Endothelial cell of umbilical vein (primary cell): Measurements from ENCODE around the gene CACNA2D1. TPM values are rescaled to one million over a fixed set of nuclear protein-coding genes. Genes with fewer than 3 reads are reported as not detected.

ENCODE experiments used
- BruUV-seq: library from RNA; stranded (reverse); fragments of 400-500 nt; replicated peaks from 2 replicates; lab custom pipeline; 2021; lab: Mats Ljungman, UMichigan
- CTCF ChIA-PET: fragments of 300-600, 350-600 bp; sonication (Branson Sonifier 250); formaldehyde crosslinking; loops from one replicate; lab custom pipeline; 2021; ENCODE audit warnings: antibody characterized with exemption, inconsistent platforms; lab: Charles Lee
- POLR2A ChIA-PET: fragments of 300-600, 350-600 bp; sonication (Branson Sonifier 250); formaldehyde crosslinking; loops from one replicate; lab custom pipeline; 2021; ENCODE audit warnings: antibody characterized with exemption, inconsistent platforms; lab: Charles Lee
- DNase-seq: peaks from one replicate; pipeline ENCODE4 v3.0.0-alpha.2; 2011; ENCODE audit warnings: low read depth, low spot score
- FAIRE-seq: peaks from 2 replicates; lab custom pipeline; 2011; peaks lifted over from hg19 to GRCh38; lab: Jason Lieb, UNC
- H2AFZ ChIP-seq: 2 replicates; pipeline ENCODE4 v1.6.0; 2012; ENCODE audit warnings: low read depth, low read length, control low read depth, inconsistent platforms
- H3K27ac ChIP-seq: 2 replicates; pipeline ENCODE4 v1.5.1; 2011; ENCODE audit warnings: low read depth, mild to moderate bottlenecking, control low read depth, low read length, moderate library complexity; ENCODE audit not compliant: insufficient read depth
- H3K27me3 ChIP-seq, 2 experiments: 2 replicates each; pipeline versions ENCODE4 v1.6.0 to v1.6.1; 2011; ENCODE audit warnings: low read length in 2 of 2, mixed read lengths in 1 of 2; ENCODE audit not compliant: control insufficient read depth in 2 of 2, insufficient read depth in 2 of 2
- H3K36me3 ChIP-seq, 2 experiments: 2 replicates in 1 of 2; 3 replicates in 1 of 2; pipeline ENCODE4 v1.5.1; 2011; ENCODE audit warnings: low read length in 2 of 2, mild to moderate bottlenecking in 1 of 2, moderate library complexity in 1 of 2; ENCODE audit not compliant: control insufficient read depth in 2 of 2, insufficient read depth in 2 of 2; ENCODE audit errors: extremely low read depth in 1 of 2
- H3K4me1 ChIP-seq: 3 replicates; pipeline ENCODE4 v1.5.1; 2011; ENCODE audit warnings: mild to moderate bottlenecking, low read length; ENCODE audit not compliant: control insufficient read depth, insufficient read depth; ENCODE audit errors: extremely low read depth
- H3K4me2 ChIP-seq: 2 replicates; pipeline ENCODE4 v1.6.1; 2011; ENCODE audit warnings: low read length, control low read depth, mixed read lengths; ENCODE audit not compliant: insufficient read depth
- H3K4me3 ChIP-seq, 3 experiments: fragments of 200-600 bp in 1 of 3; sonication (generic), shearing (Covaris generic) in 1 of 3; replicated peaks in 1 of 3; 2 replicates each; pipeline ENCODE4 v1.5.1; 2011 to 2016; ENCODE audit warnings: control low read depth in 3 of 3, low read length in 3 of 3, mild to moderate bottlenecking in 2 of 3, inconsistent platforms in 1 of 3, low read depth in 1 of 3, moderate library complexity in 1 of 3; ENCODE audit not compliant: insufficient read depth in 1 of 3
- H3K79me2 ChIP-seq: 2 replicates; pipeline ENCODE4 v1.6.0; 2012; ENCODE audit warnings: low read length, inconsistent platforms; ENCODE audit not compliant: control insufficient read depth, insufficient read depth
- H3K9ac ChIP-seq: replicated peaks from 2 replicates; pipeline ENCODE3; 2011; ENCODE audit warnings: low read length, control low read depth; ENCODE audit not compliant: insufficient read depth; ENCODE audit errors: extremely low read depth
- H3K9me1 ChIP-seq: replicated peaks from 3 replicates; pipeline ENCODE4 v1.6.0; 2011; ENCODE audit warnings: mild to moderate bottlenecking, low read length; ENCODE audit not compliant: control insufficient read depth, insufficient read depth; ENCODE audit errors: extremely low read depth
- H3K9me3 ChIP-seq: replicated peaks from 2 replicates; pipeline ENCODE4 v1.5.1; 2012; ENCODE audit warnings: low read length, inconsistent platforms; ENCODE audit not compliant: control insufficient read depth, insufficient read depth
- H4K20me1 ChIP-seq: replicated peaks from 2 replicates; pipeline ENCODE3; 2011; ENCODE audit warnings: mild to moderate bottlenecking, low read length; ENCODE audit not compliant: control insufficient read depth, insufficient read depth; ENCODE audit errors: extremely low read depth
- CTCF ChIP-seq, 2 donors: IDR thresholded peaks; 1 replicate in 1 of 2; 2 replicates in 1 of 2; pipeline ENCODE4 v1.5.1; 2011; ENCODE audit warnings: low read length in 2 of 2, mild to moderate bottlenecking in 2 of 2, moderate library complexity in 2 of 2, control low read depth in 1 of 2, inconsistent platforms in 1 of 2, low read depth in 1 of 2; ENCODE audit not compliant: insufficient read depth in 1 of 2; ENCODE audit errors: extremely low read depth in 1 of 2
- EZH2 ChIP-seq: IDR thresholded peaks from 2 replicates; pipeline ENCODE4 v1.6.1; 2012; ENCODE audit warnings: borderline replicate concordance, low read depth, mild to moderate bottlenecking, moderate library complexity, low read length, inconsistent platforms; ENCODE audit not compliant: severe bottlenecking
- FOS ChIP-seq: IDR thresholded peaks from 2 replicates; pipeline ENCODE4 v1.6.1; 2011; ENCODE audit warnings: mild to moderate bottlenecking, low read length, moderate library complexity, borderline replicate concordance; ENCODE audit not compliant: insufficient read depth
- GATA2 ChIP-seq: IDR thresholded peaks from 2 replicates; pipeline ENCODE4 v1.7.0; 2011; ENCODE audit warnings: low read depth, mild to moderate bottlenecking, moderate library complexity, mixed read lengths, low read length; ENCODE audit not compliant: insufficient read length, insufficient read depth
- JUN ChIP-seq: IDR thresholded peaks from 2 replicates; pipeline ENCODE4 v1.6.1; 2011; ENCODE audit warnings: borderline replicate concordance, low read depth; ENCODE audit not compliant: insufficient read length, insufficient read depth
- MAX ChIP-seq: IDR thresholded peaks from 2 replicates; pipeline ENCODE4 v1.6.1; 2011; ENCODE audit not compliant: insufficient read depth, insufficient read length
- MYC ChIP-seq: IDR thresholded peaks from one replicate; pipeline ENCODE4 v1.6.1; 2011; ENCODE audit warnings: mild to moderate bottlenecking, low read depth, low read length
- POLR2A ChIP-seq: IDR thresholded peaks from 2 replicates; pipeline ENCODE4 v1.6.1; 2012; ENCODE audit warnings: low read depth, mild to moderate bottlenecking, control low read depth, low read length
- POLR2AphosphoS5 ChIP-seq: IDR thresholded peaks from 2 replicates; pipeline ENCODE4 v1.6.1; 2012; ENCODE audit warnings: low read depth, mild to moderate bottlenecking, control low read depth, low read length, moderate library complexity; ENCODE audit not compliant: insufficient read depth
- dilution Hi-C: fragments of 300-500 bp; cut with MboI; formaldehyde crosslinking; loops from one replicate; pipeline ENCODE4 v1.15.0; 2019; ENCODE audit warnings: low sequenced_read_pairs; ENCODE audit not compliant: extremely low pct_ligation_motif_present
- intact Hi-C: fragments of 100-400 bp; cut with micrococcal nuclease; formaldehyde crosslinking; loops from one replicate; pipeline ENCODE4 v1.10.0; 2022
- polyA plus RNA-seq, 4 experiments: library from polyadenylated mRNA; depleted of rRNA in 3 of 4; stranded (reverse) in 3 of 4; unstranded in 1 of 4; fragments of >200 nt; gene quantifications; 2 replicates each; pipeline versions ENCODE4 v1.2.1 to v1.2.3, GENCODE V29; 2011 to 2012; ENCODE audit warnings: missing spikeins in 1 of 4
- total RNA-seq: library from RNA; stranded (reverse); gene quantifications from 2 replicates; pipeline ENCODE4 v1.2.3, GENCODE V29; 2021

Gene CACNA2D1
- total and polyA plus RNA-seq, 2 donors (not counting 3 experiments of a cell fraction or from before 2014, with no cell fraction given): 4.1 to 38.6 TPM

GRCh38 chr7:82348251-82348650, 95.3 kb downstream of the CACNA2D1 start:
- no peaks in the 10 kb centered on the region for H3K36me3 ChIP-seq
- DNase-seq: no peak
- no peaks in the 10 kb centered on the region for H4K20me1 ChIP-seq
- no peaks in the 10 kb centered on the region for H3K9me1 ChIP-seq
- no peak for FAIRE-seq
- no peak overlapping the region for H3K4me2 ChIP-seq
- TF ChIP-seq POLR2AphosphoS5 (no peak), JUN (no peak), POLR2A (no peak), EZH2 (no peak), CTCF (IDR thresholded peaks at IDR 0.05; ENCODE audit: extremely low read depth in 1 of 2, insufficient read depth in 1 of 2, low read depth in 1 of 2, low read length in 2 of 2) (no peak), FOS (no peak), MYC (no peak), GATA2 (no peak), MAX (no peak)
- H3K9me3 ChIP-seq: no peaks in the 10 kb centered on the region
- ChIA-PET POLR2A (no interaction called here), CTCF (no interaction called here)
- no peak overlapping the region for H3K27ac ChIP-seq
- H2AFZ ChIP-seq: no peak overlapping the region
- dilution Hi-C loops: no loop called here
- no TSS peak for BruUV-seq
- H3K4me1 ChIP-seq: no peaks in the 10 kb centered on the region
- H3K79me2 ChIP-seq: no peaks in the 10 kb centered on the region
- H3K27me3 ChIP-seq: no peaks in the 10 kb centered on the region
- H3K4me3 ChIP-seq: no peak overlapping the region
- H3K9ac ChIP-seq: no peak overlapping the region
- intact Hi-C loops: no loop called here
